HL-60 (cell line): Measurements from ENCODE around the gene SRSF7.

Source experiments
- TF ChIP-seq, protein P1 (sequence below): IDR thresholded peaks from one replicate; pipeline ENCODE4 v1.5.1; 2011; ENCODE audit warnings: low read length, control low read depth, inconsistent platforms; ENCODE audit not compliant: insufficient read depth
- TF ChIP-seq, protein P2 (sequence below): IDR thresholded peaks from 2 replicates; pipeline ENCODE4 v1.6.1; 2012; ENCODE audit warnings: low read depth; ENCODE audit not compliant: insufficient replicate concordance

DNA sequence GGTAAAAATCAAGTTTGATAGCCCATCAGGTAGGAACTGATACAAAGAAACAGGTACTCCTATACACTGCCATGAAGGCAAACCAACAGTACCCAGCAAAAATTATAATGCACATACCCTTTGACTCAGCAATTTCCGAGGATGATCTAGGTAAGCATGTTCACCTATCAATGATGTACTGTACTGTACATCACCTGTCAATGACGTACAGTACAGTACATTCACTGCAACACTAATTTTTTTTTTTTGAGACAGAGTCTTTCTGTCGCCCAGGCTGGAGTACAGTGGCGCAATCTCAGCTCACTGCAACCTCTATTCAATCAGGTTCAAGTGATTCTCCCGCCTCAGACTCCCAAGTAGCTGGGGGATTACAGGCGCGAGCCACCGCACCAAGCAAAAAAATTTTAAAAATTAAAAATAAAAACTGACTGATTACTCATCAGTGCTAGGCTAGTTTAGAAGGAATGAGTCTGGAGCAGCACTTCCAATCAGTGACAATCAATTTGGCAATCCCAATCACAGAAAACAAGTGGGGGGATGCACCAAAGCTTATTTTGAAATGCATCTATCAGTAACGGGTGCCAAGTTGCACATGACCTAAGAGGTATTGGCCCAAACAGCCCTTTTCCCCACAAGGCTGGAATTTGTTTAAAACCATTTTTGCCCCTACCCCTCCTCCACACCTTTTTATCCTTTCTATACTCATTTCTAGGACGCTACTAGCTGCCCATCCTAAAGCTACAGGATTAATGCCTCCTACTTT lies 8.2 kb downstream of the SRSF7 start:
- TF ChIP-seq, protein P1, sequence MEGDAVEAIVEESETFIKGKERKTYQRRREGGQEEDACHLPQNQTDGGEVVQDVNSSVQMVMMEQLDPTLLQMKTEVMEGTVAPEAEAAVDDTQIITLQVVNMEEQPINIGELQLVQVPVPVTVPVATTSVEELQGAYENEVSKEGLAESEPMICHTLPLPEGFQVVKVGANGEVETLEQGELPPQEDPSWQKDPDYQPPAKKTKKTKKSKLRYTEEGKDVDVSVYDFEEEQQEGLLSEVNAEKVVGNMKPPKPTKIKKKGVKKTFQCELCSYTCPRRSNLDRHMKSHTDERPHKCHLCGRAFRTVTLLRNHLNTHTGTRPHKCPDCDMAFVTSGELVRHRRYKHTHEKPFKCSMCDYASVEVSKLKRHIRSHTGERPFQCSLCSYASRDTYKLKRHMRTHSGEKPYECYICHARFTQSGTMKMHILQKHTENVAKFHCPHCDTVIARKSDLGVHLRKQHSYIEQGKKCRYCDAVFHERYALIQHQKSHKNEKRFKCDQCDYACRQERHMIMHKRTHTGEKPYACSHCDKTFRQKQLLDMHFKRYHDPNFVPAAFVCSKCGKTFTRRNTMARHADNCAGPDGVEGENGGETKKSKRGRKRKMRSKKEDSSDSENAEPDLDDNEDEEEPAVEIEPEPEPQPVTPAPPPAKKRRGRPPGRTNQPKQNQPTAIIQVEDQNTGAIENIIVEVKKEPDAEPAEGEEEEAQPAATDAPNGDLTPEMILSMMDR: no peak
- TF ChIP-seq, protein P2, sequence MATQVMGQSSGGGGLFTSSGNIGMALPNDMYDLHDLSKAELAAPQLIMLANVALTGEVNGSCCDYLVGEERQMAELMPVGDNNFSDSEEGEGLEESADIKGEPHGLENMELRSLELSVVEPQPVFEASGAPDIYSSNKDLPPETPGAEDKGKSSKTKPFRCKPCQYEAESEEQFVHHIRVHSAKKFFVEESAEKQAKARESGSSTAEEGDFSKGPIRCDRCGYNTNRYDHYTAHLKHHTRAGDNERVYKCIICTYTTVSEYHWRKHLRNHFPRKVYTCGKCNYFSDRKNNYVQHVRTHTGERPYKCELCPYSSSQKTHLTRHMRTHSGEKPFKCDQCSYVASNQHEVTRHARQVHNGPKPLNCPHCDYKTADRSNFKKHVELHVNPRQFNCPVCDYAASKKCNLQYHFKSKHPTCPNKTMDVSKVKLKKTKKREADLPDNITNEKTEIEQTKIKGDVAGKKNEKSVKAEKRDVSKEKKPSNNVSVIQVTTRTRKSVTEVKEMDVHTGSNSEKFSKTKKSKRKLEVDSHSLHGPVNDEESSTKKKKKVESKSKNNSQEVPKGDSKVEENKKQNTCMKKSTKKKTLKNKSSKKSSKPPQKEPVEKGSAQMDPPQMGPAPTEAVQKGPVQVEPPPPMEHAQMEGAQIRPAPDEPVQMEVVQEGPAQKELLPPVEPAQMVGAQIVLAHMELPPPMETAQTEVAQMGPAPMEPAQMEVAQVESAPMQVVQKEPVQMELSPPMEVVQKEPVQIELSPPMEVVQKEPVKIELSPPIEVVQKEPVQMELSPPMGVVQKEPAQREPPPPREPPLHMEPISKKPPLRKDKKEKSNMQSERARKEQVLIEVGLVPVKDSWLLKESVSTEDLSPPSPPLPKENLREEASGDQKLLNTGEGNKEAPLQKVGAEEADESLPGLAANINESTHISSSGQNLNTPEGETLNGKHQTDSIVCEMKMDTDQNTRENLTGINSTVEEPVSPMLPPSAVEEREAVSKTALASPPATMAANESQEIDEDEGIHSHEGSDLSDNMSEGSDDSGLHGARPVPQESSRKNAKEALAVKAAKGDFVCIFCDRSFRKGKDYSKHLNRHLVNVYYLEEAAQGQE: no peak
